GM23338 (cell line): ENCODE results near the gene TMEM179. TPM values are rescaled to one million over a fixed set of nuclear protein-coding genes. Genes with fewer than 3 reads are reported as not detected.

Experiments
- ATAC-seq: fragments of 200-7000 bp; cut with Tn5 transposase; 3 replicates; pipeline ENCODE4 v1.9.1; 2020
- DNase-seq: peaks from one replicate; pipeline ENCODE4 v3.0.0-alpha.2; 2015; ENCODE audit warnings: low spot score
- H2AFZ ChIP-seq: fragments of 200-600 bp; sonication (generic); 2 replicates; pipeline ENCODE4 v1.8.0; 2016; ENCODE audit warnings: antibody characterized with exemption, mild to moderate bottlenecking, moderate library complexity
- H3F3A ChIP-seq: fragments of 200-600 bp; sonication (generic); replicated peaks from 2 replicates; pipeline ENCODE4 v1.8.0; 2017; ENCODE audit warnings: antibody characterized with exemption, mixed run types, low read depth
- H3K27ac ChIP-seq: fragments of 200-600 bp; sonication (generic); 2 replicates; pipeline ENCODE4 v1.6.1; 2016; ENCODE audit warnings: low read depth
- H3K27me3 ChIP-seq: fragments of 200-600 bp; sonication (generic); 2 replicates; pipeline ENCODE4 v1.8.0; 2016; ENCODE audit warnings: mild to moderate bottlenecking, mixed run types, moderate library complexity; ENCODE audit not compliant: insufficient read depth
- H3K36me3 ChIP-seq: fragments of 200-600 bp; sonication (generic); 2 replicates; pipeline ENCODE4 v1.8.0; 2016; ENCODE audit warnings: mild to moderate bottlenecking; ENCODE audit not compliant: insufficient read depth
- H3K4me1 ChIP-seq: fragments of 200-600 bp; sonication (generic); 2 replicates; pipeline ENCODE4 v1.8.0; 2016; ENCODE audit warnings: mild to moderate bottlenecking, moderate library complexity; ENCODE audit not compliant: insufficient read depth
- H3K4me2 ChIP-seq: fragments of 200-600 bp; sonication (generic); 2 replicates; pipeline ENCODE4 v1.7.1; 2017; ENCODE audit warnings: mixed run types
- H3K4me3 ChIP-seq: fragments of 200-600 bp; sonication (generic); 2 replicates; pipeline ENCODE4 v1.6.1; 2016; ENCODE audit warnings: mixed run types
- H3K79me2 ChIP-seq: fragments of 200-600 bp; sonication (generic); replicated peaks from 2 replicates; pipeline ENCODE4 v1.8.0; 2017; ENCODE audit warnings: mild to moderate bottlenecking; ENCODE audit not compliant: insufficient read depth
- H3K9me2 ChIP-seq: fragments of 200-600 bp; sonication (generic); 2 replicates; pipeline ENCODE4 v1.8.0; 2017; ENCODE audit not compliant: insufficient read depth
- H4K20me1 ChIP-seq: fragments of 200-600 bp; sonication (generic); replicated peaks from 2 replicates; pipeline ENCODE4 v1.8.0; 2017; ENCODE audit warnings: mild to moderate bottlenecking; ENCODE audit not compliant: insufficient read depth
- H3K27ac Mint-ChIP-seq: 2 replicates; pipeline ENCODE4 v1.8.0; 2020; ENCODE audit warnings: inconsistent platforms, mild to moderate bottlenecking, moderate library complexity, mixed read lengths
- H3K27me3 Mint-ChIP-seq: 3 replicates; pipeline ENCODE4 v1.8.0; 2022; ENCODE audit warnings: low read depth, mild to moderate bottlenecking, moderate library complexity, mixed read lengths, inconsistent platforms; ENCODE audit not compliant: insufficient read depth, poor library complexity
- H3K36me3 Mint-ChIP-seq: 3 replicates; pipeline ENCODE4 v1.8.0; 2021; ENCODE audit warnings: low read depth, mild to moderate bottlenecking, inconsistent platforms, moderate library complexity, mixed read lengths
- H3K4me1 Mint-ChIP-seq: 3 replicates; pipeline ENCODE4 v1.8.0; 2020; ENCODE audit warnings: mild to moderate bottlenecking, inconsistent platforms, mixed read lengths
- H3K4me3 Mint-ChIP-seq: 3 replicates; pipeline ENCODE4 v1.8.0; 2021; ENCODE audit warnings: moderate library complexity, mild to moderate bottlenecking, inconsistent platforms, mixed read lengths
- H3K9me3 Mint-ChIP-seq: 3 replicates; pipeline ENCODE4 v1.8.0; 2020; ENCODE audit warnings: moderate library complexity, mild to moderate bottlenecking, inconsistent platforms, mixed read lengths
- CREB1 ChIP-seq: fragments of 250-450 bp; sonication (Bioruptor Pico); IDR thresholded peaks from 2 replicates; pipeline ENCODE4 v1.5.0; 2020; ENCODE audit warnings: low read depth, mild to moderate bottlenecking, moderate library complexity
- EZH2 ChIP-seq: fragments of 200-600 bp; sonication (generic); IDR thresholded peaks from one replicate; pipeline ENCODE4 v1.8.0; 2017; ENCODE audit warnings: antibody characterized with exemption, mild to moderate bottlenecking, low read depth; ENCODE audit not compliant: unreplicated experiment
- EZH2phosphoT487 ChIP-seq: fragments of 200-600 bp; sonication (generic); IDR thresholded peaks from one replicate; pipeline ENCODE4 v1.8.1; 2018; ENCODE audit warnings: antibody characterized with exemption; ENCODE audit not compliant: unreplicated experiment
- NANOG ChIP-seq: IDR thresholded peaks from 2 replicates; pipeline ENCODE4 v1.6.1; 2016; ENCODE audit warnings: antibody characterized with exemption, borderline replicate concordance
- POLR2AphosphoS5 ChIP-seq: IDR thresholded peaks from 2 replicates; pipeline ENCODE4 v1.6.1; 2016; ENCODE audit warnings: antibody characterized with exemption, low read depth
- STAT1 ChIP-seq: IDR thresholded peaks from one replicate; pipeline ENCODE4 v1.6.1; 2016; ENCODE audit warnings: antibody characterized with exemption; ENCODE audit not compliant: unreplicated experiment
- ZNF114 ChIP-seq: fragments of 250-450 bp; sonication (Bioruptor Pico); IDR thresholded peaks from 2 replicates; pipeline ENCODE4 v1.5.0; 2020; ENCODE audit warnings: mild to moderate bottlenecking, moderate library complexity
- ZNF331 ChIP-seq: fragments of 250-450 bp; sonication (Bioruptor Pico); IDR thresholded peaks from 2 replicates; pipeline ENCODE4 v1.5.0; 2020; ENCODE audit warnings: low read depth, mild to moderate bottlenecking, moderate library complexity
- polyA plus RNA-seq: library from polyadenylated mRNA; unstranded; fragments of >200 nt; fragmentation: Nextera tagmentation; extraction: Ambion mirVana; gene quantifications from 2 replicates; pipeline ENCODE4 v1.2.1, GENCODE V29; 2016
- total RNA-seq: library from RNA; depleted of rRNA; stranded (reverse); fragments of >200 nt; shearing (Covaris generic); gene quantifications from 2 replicates; pipeline ENCODE4 v1.2.3, GENCODE V29; 2014
- TF ChIP-seq, protein P1 (sequence below): fragments of 250-450 bp; sonication (Bioruptor Pico); IDR thresholded peaks from 2 replicates; pipeline ENCODE4 v1.5.0; 2020; ENCODE audit warnings: mild to moderate bottlenecking, moderate library complexity
- TF ChIP-seq, protein P2 (sequence below), 2 experiments: fragments of 200-600 bp in 1 of 2; sonication (generic) in 1 of 2; conservative IDR thresholded peaks; 2 replicates each; pipeline versions ENCODE4 v1.5.1 to v1.6.1; 2016 to 2017; ENCODE audit warnings: antibody characterized with exemption in 2 of 2, low read depth in 2 of 2, mild to moderate bottlenecking in 2 of 2, moderate library complexity in 1 of 2
- TF ChIP-seq, protein P3 (sequence below): IDR thresholded peaks from one replicate; pipeline ENCODE4 v1.6.1; 2018; ENCODE audit warnings: antibody characterized with exemption; ENCODE audit not compliant: unreplicated experiment

The TMEM179 gene
- total and polyA plus RNA-seq, 2 experiments from 2014 or later = 1.0 to 4.8 TPM

DNA sequence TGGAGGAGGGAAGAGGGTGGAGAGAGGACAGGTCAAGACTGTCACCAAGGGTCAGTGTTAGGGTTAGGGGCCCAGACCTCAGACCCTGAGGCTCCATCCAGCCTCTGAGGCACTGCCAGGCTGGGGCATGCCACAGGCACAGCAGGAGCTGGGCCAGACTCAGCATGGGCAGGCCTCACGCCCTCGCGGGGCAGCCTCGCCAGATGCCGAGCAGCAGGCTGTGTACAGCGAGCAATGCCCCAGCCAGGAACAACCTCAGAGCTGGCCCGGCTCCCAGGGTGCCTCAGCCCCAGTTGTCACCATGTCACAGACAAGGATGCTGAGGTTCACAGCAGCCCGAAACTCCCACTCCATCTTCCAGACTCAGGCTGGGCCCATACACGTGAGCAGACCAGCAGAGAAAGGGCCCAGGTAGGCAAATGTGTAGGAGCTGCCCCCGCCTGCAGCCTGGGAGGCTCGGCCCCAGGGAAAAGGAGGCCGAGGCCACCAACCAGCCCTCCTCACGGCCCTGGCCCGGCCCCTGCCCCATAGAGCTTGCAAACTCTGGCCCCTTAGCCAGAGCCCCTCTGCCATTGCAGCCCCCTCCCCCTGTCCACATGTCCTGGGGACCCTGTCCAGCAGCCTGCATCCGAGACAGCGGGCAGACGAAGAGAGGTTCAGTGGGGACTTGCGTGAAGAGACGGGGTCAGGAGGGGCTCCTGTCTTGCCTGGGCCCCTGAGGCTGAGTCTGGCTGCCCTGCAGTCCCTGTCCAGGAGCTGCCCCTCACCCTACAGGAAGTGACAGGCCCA lies 17.5 kb downstream of the TMEM179 start (continued):
- TF ChIP-seq, protein P1, sequence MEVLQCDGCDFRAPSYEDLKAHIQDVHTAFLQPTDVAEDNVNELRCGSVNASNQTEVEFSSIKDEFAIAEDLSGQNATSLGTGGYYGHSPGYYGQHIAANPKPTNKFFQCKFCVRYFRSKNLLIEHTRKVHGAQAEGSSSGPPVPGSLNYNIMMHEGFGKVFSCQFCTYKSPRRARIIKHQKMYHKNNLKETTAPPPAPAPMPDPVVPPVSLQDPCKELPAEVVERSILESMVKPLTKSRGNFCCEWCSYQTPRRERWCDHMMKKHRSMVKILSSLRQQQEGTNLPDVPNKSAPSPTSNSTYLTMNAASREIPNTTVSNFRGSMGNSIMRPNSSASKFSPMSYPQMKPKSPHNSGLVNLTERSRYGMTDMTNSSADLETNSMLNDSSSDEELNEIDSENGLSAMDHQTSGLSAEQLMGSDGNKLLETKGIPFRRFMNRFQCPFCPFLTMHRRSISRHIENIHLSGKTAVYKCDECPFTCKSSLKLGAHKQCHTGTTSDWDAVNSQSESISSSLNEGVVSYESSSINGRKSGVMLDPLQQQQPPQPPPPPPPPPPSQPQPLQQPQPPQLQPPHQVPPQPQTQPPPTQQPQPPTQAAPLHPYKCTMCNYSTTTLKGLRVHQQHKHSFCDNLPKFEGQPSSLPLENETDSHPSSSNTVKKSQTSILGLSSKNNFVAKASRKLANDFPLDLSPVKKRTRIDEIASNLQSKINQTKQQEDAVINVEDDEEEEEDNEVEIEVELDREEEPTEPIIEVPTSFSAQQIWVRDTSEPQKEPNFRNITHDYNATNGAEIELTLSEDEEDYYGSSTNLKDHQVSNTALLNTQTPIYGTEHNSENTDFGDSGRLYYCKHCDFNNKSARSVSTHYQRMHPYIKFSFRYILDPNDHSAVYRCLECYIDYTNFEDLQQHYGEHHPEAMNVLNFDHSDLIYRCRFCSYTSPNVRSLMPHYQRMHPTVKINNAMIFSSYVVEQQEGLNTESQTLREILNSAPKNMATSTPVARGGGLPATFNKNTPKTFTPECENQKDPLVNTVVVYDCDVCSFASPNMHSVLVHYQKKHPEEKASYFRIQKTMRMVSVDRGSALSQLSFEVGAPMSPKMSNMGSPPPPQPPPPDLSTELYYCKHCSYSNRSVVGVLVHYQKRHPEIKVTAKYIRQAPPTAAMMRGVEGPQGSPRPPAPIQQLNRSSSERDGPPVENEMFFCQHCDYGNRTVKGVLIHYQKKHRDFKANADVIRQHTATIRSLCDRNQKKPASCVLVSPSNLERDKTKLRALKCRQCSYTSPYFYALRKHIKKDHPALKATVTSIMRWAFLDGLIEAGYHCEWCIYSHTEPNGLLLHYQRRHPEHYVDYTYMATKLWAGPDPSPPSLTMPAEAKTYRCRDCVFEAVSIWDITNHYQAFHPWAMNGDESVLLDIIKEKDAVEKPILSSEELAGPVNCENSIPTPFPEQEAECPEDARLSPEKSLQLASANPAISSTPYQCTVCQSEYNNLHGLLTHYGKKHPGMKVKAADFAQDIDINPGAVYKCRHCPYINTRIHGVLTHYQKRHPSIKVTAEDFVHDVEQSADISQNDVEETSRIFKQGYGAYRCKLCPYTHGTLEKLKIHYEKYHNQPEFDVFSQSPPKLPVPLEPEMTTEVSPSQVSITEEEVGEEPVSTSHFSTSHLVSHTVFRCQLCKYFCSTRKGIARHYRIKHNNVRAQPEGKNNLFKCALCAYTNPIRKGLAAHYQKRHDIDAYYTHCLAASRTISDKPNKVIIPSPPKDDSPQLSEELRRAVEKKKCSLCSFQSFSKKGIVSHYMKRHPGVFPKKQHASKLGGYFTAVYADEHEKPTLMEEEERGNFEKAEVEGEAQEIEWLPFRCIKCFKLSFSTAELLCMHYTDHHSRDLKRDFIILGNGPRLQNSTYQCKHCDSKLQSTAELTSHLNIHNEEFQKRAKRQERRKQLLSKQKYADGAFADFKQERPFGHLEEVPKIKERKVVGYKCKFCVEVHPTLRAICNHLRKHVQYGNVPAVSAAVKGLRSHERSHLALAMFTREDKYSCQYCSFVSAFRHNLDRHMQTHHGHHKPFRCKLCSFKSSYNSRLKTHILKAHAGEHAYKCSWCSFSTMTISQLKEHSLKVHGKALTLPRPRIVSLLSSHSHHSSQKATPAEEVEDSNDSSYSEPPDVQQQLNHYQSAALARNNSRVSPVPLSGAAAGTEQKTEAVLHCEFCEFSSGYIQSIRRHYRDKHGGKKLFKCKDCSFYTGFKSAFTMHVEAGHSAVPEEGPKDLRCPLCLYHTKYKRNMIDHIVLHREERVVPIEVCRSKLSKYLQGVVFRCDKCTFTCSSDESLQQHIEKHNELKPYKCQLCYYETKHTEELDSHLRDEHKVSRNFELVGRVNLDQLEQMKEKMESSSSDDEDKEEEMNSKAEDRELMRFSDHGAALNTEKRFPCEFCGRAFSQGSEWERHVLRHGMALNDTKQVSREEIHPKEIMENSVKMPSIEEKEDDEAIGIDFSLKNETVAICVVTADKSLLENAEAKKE (CRISPR knock-in tag) = no peak
- TF ChIP-seq STAT1 = no peak
- no peak for TF ChIP-seq CREB1 (CRISPR knock-in tag)

DNA sequence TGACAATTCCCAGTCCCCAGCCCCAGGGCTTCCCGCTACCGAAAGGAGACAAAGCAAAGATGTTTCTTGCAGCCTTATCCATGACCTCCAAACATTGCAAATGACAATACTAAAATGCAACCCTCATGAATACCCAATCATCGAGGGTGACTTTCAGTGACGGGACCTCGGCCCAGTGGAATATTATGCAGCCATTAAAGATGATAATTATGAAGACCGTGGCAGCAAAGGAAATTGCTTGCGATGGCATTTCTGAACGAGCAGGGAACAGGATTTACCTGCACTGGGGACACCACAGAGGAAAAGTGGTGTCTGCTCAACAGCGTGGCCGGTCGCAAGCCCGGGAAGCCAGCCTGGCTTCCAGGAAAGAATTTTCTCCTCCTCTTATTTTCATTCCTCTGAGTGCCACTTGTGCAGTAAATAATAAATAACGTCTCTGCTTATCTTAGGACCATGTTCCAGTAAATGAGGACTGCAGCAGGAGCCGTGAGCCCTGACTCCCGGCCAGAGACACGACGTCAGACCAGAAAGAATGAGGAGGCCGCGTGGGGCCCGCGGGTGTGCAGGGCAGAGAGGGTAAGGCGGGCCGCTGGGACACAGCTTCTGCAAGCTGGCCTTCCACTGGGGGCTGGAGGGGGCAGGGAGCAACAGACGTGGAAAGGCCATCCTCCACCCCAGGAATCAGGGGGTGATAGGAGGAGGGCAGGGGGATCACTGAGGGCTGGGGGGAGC lies 18.4 kb downstream of the TMEM179 start:
- ATAC-seq = no peak
- Histone ChIP-seq H3K9me2 (no peaks in the 10 kb centered on the region), H3K4me1 (no peaks in the 10 kb centered on the region), H3K36me3 (no peaks in the 10 kb centered on the region), H3F3A (no peaks in the 10 kb centered on the region), H3K4me3 (no peak overlapping the region), H3K79me2 (no peaks in the 10 kb centered on the region), H4K20me1 (no peaks in the 10 kb centered on the region), H2AFZ (no peak overlapping the region), H3K27me3 (no peaks in the 10 kb centered on the region), H3K27ac (no peak overlapping the region), H3K4me2 (no peak overlapping the region)
- peaks cover 10% of the 10 kb centered on the region for H3K27me3 Mint-ChIP-seq
- no peak for DNase-seq
- no peak overlapping the region for H3K4me3 Mint-ChIP-seq
- H3K36me3 Mint-ChIP-seq = no peaks in the 10 kb centered on the region; the same call in 2 of the 3 replicates
- no peaks in the 10 kb centered on the region for H3K9me3 Mint-ChIP-seq
- H3K4me1 Mint-ChIP-seq = peaks cover 4% of the 10 kb centered on the region; the same call in 2 of the 3 replicates
- no peak overlapping the region for H3K27ac Mint-ChIP-seq
- no peak for TF ChIP-seq POLR2AphosphoS5
- TF ChIP-seq CREB1 (CRISPR knock-in tag) = no peak
- no peak for TF ChIP-seq ZNF114 (CRISPR knock-in tag)
- TF ChIP-seq STAT1 = no peak
- no peak for TF ChIP-seq EZH2phosphoT487
- TF ChIP-seq ZNF331 (CRISPR knock-in tag) = no peak
- TF ChIP-seq NANOG = no peak
- TF ChIP-seq, protein P2, sequence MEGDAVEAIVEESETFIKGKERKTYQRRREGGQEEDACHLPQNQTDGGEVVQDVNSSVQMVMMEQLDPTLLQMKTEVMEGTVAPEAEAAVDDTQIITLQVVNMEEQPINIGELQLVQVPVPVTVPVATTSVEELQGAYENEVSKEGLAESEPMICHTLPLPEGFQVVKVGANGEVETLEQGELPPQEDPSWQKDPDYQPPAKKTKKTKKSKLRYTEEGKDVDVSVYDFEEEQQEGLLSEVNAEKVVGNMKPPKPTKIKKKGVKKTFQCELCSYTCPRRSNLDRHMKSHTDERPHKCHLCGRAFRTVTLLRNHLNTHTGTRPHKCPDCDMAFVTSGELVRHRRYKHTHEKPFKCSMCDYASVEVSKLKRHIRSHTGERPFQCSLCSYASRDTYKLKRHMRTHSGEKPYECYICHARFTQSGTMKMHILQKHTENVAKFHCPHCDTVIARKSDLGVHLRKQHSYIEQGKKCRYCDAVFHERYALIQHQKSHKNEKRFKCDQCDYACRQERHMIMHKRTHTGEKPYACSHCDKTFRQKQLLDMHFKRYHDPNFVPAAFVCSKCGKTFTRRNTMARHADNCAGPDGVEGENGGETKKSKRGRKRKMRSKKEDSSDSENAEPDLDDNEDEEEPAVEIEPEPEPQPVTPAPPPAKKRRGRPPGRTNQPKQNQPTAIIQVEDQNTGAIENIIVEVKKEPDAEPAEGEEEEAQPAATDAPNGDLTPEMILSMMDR (conservative IDR thresholded peaks at IDR 0.05; ENCODE audit: low read depth in 2 of 2) = no peak
- TF ChIP-seq EZH2 = no peak
- TF ChIP-seq, protein P3, sequence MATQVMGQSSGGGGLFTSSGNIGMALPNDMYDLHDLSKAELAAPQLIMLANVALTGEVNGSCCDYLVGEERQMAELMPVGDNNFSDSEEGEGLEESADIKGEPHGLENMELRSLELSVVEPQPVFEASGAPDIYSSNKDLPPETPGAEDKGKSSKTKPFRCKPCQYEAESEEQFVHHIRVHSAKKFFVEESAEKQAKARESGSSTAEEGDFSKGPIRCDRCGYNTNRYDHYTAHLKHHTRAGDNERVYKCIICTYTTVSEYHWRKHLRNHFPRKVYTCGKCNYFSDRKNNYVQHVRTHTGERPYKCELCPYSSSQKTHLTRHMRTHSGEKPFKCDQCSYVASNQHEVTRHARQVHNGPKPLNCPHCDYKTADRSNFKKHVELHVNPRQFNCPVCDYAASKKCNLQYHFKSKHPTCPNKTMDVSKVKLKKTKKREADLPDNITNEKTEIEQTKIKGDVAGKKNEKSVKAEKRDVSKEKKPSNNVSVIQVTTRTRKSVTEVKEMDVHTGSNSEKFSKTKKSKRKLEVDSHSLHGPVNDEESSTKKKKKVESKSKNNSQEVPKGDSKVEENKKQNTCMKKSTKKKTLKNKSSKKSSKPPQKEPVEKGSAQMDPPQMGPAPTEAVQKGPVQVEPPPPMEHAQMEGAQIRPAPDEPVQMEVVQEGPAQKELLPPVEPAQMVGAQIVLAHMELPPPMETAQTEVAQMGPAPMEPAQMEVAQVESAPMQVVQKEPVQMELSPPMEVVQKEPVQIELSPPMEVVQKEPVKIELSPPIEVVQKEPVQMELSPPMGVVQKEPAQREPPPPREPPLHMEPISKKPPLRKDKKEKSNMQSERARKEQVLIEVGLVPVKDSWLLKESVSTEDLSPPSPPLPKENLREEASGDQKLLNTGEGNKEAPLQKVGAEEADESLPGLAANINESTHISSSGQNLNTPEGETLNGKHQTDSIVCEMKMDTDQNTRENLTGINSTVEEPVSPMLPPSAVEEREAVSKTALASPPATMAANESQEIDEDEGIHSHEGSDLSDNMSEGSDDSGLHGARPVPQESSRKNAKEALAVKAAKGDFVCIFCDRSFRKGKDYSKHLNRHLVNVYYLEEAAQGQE = no peak
